Measurements from ENCODE around the gene ACIN1.

Gene ACIN1, protein sequence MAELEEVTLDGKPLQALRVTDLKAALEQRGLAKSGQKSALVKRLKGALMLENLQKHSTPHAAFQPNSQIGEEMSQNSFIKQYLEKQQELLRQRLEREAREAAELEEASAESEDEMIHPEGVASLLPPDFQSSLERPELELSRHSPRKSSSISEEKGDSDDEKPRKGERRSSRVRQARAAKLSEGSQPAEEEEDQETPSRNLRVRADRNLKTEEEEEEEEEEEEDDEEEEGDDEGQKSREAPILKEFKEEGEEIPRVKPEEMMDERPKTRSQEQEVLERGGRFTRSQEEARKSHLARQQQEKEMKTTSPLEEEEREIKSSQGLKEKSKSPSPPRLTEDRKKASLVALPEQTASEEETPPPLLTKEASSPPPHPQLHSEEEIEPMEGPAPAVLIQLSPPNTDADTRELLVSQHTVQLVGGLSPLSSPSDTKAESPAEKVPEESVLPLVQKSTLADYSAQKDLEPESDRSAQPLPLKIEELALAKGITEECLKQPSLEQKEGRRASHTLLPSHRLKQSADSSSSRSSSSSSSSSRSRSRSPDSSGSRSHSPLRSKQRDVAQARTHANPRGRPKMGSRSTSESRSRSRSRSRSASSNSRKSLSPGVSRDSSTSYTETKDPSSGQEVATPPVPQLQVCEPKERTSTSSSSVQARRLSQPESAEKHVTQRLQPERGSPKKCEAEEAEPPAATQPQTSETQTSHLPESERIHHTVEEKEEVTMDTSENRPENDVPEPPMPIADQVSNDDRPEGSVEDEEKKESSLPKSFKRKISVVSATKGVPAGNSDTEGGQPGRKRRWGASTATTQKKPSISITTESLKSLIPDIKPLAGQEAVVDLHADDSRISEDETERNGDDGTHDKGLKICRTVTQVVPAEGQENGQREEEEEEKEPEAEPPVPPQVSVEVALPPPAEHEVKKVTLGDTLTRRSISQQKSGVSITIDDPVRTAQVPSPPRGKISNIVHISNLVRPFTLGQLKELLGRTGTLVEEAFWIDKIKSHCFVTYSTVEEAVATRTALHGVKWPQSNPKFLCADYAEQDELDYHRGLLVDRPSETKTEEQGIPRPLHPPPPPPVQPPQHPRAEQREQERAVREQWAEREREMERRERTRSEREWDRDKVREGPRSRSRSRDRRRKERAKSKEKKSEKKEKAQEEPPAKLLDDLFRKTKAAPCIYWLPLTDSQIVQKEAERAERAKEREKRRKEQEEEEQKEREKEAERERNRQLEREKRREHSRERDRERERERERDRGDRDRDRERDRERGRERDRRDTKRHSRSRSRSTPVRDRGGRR

GRCh38 chr14:23094666-23095195 lies at the start of gene ACIN1:
Gene ACIN1 (minus strand): TSS chr14:23095136. CDS start chr14:23095112, 24 bp downstream.
- peak; percentile 66 to 97 for DNase-seq (ENCODE audit: low read depth in 1 of 2, low spot score in 1 of 2)

- no peak for DNase-seq (ENCODE audit: low read depth in 1 of 2, low spot score in 1 of 2)
Observed at GRCh38 chr14:23143911-23144310, 49.0 kb upstream of the ACIN1 start.

- no peak for DNase-seq (ENCODE audit: low read depth in 1 of 2, low spot score in 1 of 2)
Observed at GRCh38 chr14:23142826-23143225, 47.9 kb upstream of the ACIN1 start.

DNA sequence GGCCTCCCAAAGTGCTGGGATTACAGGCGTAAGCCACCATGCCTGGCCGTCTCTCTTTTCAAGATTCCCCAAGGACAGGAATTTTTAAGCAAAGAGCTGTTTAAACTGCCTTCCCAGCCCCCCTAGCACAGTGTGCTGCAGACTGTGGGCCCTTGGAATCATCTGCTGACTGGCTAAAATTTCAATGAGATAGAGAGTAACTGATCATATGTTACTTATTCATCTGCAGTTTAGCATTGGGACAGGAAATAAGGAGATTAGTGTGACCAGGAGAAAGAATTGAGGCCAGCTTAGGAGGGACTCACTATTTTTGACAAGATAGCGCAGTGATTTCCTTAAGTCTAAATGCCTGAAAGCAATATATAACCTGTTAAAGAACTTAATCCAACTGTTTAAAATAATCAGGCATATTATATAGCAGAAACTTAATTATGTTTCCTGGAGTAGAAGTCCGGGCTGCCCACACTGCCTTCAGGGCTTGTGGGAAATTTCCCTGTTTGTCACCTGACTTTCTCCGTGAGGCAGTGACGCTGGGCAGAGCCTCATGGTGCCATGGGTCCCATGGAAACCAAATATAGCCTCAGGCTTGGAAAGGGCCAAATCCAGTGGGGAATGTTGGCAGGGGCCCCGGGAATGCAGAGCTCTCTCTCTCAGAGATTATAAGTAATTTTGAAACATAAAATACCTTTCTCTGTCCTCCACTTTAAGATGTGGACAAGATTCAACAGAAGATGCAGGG lies 46.9 kb upstream of the ACIN1 start:
- no peak for DNase-seq (ENCODE audit: low read depth in 1 of 2, low spot score in 1 of 2)

- DNase-seq (ENCODE audit: low read depth in 1 of 2, low spot score in 1 of 2) = no peak
Observed at GRCh38 chr14:23140371-23140770, 45.4 kb upstream of the ACIN1 start.

DNA sequence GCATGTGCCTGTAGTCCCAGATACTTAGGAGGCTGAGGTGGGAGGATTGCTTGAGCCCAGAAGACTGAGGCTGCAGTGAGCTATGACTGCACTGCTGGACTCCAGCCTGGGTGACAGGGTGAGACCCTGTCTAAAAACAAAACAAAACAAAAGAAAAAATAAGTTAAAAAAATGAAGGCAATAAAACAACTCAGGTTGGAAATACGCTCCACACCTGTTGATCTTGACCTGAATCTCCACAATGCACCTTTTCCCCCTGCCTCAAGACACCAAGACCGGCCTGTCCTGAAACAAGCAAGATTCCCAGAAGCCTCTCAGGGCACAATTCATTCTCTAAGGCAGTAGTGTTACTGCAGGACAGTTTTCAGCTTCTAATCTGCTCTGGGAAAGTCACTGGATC lies 44.9 kb upstream of the ACIN1 start:
- DNase-seq (ENCODE audit: low read depth in 1 of 2, low spot score in 1 of 2) = no peak

DNA sequence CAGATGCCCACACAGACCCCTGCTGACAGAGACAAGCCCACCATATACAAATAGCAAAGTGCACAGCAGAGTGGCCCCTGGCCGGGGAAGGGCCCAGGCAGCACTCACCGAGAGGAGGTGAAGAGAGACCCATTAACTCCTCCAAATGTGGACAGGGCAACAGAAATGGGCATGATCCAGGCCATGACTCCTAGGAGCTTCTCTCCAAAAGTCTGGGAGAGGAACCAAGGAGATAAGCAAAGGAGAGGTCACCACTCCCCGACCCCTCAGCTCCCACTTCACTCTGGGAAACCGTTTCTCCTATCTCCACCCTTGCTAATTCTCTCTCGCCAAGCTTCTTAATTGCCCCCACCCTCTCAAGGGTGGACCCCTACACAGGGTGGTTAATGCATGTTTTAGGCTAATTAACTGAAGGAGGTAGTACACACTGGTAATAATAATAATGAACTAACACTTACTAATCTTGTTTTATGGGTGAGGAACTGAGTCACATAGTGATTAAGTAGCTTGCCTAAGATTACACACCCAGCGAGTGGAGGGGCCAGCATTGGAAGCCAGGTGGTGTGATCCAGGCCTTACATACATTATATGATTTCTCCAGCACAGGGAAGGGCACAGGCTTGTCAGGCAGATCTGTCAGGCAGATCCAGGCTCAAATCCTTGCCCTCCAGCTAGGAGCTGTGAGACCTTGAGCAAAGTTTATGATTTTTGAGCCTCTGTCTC lies 43.0 kb upstream of the ACIN1 start:
- DNase-seq (ENCODE audit: low read depth in 1 of 2, low spot score in 1 of 2) = no peak

DNA sequence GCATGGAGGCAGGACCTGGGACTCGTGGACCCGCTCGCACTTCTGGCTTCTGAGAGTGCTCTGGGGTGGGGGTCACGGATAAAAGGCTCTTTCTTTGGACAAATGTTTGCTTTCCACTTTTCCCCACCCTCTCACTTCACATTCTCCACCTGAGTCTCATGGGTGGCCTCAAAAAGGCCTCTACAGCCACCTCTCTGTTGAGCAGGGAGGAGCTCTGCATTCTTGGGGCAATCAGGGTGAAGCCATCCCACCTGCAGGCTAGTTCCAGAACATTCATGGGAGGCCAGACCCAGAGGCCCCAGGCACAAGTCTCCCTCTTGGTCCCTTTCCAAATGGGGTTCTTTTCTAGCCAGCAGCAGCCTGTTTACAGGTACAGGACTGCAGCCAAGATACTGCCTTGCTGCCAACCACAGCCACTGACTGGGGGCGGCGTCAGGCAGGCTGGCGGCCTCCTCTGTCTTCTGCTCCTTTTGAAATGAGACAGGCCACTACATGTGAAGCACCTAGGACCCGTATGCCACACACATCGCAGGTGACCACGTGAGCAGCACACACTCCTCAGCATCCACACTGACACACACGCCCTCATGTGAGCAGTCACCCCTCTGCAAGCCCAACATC lies 42.4 kb upstream of the ACIN1 start:
- no peak for DNase-seq (ENCODE audit: low read depth in 1 of 2, low spot score in 1 of 2)

DNA sequence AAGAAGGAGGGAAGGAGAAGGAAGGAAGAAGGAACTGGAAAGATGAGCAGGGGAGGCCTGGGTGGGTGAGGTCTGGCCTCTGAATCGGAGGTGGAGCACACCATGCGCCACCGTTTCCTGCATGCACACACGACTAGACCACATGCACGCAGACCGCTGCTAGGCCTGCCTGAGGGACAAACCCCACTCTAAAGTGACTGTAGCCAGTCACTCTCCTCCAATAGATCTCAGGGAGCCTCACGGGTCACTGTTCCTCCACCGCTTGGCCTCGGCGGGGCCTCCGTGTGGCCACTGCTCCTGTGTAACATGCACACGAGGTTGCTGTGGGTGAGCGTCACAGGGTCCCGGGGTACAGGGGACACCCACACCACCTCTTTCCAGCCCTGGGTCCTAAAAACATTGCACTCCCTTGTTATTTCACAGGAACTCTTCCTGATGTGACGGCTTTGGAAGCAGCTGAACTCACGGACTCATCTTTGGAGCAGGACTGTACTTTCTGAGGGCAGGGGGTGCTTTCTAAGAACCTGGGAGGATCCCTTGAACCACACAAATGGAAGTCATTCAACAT lies 41.7 kb upstream of the ACIN1 start:
- no peak for DNase-seq (ENCODE audit: low read depth in 1 of 2, low spot score in 1 of 2)

GRCh38 chr14:23132970-23133369 lies 38.0 kb upstream of the ACIN1 start:
- no peak for DNase-seq (ENCODE audit: low read depth in 1 of 2, low spot score in 1 of 2)

- no peak for DNase-seq (ENCODE audit: low read depth in 1 of 2, low spot score in 1 of 2)
Observed at GRCh38 chr14:23131482-23131881, 36.5 kb upstream of the ACIN1 start.

DNA sequence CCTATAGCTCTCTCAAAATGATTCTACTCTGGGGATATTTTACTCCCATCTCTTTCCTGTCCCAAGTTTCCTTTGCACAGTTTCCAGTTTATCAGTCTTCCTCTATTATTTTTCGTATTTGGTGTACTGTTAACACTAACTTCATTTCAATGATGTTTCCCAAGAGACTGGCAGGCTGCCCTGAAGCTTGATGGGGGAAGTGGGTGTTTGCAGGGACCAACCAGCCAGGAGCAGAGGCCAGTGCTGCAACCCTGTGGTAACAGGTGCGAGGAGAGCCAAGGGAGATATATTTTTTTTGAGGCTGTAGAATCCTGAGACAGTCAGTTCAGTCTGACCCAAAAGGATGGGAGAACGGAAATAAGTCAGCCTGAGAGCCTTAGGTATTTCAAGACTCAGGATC lies 35.9 kb upstream of the ACIN1 start:
- no peak for DNase-seq (ENCODE audit: low read depth in 1 of 2, low spot score in 1 of 2)

DNA sequence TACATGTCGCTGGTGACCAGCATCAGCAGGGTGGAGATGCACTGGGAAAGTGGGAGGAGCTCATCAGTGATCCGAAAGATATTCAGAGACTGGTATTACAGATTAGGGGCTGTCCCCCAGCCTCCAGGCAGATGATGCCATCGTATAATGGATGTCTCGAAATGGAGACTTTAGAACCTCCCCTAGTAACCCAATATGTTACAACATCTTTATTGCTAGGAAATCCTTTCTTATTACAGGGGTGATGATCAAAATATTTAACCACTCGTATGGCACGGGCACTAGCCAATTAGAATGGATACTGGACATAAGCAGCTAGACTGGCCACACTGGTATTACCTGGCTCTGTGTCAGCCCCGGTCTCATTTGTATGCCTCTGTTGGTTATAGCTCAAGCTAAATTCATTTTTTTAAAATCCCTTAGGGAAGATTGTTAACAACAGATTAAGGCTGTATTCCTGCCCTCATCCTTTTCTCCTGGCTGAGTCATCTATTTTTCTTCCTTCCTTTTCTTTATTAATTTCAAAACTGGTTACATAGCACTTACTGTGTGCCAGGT lies 34.9 kb upstream of the ACIN1 start:
- no peak for DNase-seq (ENCODE audit: low read depth in 1 of 2, low spot score in 1 of 2)

DNA sequence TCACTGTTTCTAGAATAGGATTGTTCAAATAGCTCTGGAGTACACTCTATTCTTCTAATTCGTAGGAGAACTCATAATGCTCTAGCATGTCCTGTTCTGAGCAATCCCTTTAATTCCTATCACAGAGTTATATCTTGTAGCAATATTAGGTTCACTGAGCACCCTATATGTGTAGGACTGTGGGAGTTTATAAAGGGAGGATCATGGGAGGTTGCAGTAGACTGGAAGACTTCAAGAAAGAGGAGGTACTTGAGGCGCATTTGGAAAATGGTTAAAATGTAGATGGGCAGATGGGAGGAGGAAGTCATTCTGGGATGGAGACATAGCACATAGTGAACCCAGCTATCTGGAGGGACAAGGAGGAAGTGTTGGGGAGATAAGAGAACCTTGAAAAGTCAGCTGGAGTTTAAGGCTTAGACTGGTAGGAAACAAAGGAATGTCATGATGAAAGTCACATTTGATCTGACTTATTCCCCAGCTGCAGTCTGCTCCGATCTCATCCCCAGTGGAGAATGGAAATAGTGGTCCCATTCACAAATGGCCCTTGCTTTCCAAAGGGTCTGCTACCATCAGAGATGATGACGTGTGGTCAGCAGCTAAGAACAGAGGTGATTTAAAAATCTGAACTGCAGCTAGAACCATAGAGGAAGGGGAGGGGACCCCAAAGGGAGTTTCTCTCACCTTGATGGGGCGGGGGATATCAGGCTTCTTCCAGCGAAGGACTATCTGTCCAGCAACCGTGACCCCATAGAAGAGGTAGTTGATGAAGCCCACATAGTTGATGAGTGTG lies 34.2 kb upstream of the ACIN1 start:
- DNase-seq (ENCODE audit: low read depth in 1 of 2, low spot score in 1 of 2) = no peak

DNA sequence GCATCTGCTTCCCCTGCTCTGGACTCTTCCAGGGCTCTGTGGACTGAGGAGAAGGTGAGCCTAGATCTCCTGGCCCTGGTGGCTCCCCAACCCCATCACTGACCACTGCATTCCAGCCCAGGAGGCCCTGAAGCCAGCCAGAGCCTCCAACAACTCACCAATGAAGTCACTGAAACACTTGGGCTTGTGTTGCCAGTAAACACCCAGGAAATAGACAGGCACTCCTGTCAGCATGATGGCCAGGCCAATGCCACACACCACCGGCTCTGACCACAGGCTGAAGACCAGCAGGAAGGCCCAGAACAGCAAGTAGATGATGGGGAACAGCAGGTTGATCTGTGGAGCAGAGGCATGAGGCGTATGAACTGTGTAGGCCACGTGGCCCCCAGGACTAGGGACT lies 32.9 kb upstream of the ACIN1 start:
- no peak for DNase-seq (ENCODE audit: low read depth in 1 of 2, low spot score in 1 of 2)

DNA sequence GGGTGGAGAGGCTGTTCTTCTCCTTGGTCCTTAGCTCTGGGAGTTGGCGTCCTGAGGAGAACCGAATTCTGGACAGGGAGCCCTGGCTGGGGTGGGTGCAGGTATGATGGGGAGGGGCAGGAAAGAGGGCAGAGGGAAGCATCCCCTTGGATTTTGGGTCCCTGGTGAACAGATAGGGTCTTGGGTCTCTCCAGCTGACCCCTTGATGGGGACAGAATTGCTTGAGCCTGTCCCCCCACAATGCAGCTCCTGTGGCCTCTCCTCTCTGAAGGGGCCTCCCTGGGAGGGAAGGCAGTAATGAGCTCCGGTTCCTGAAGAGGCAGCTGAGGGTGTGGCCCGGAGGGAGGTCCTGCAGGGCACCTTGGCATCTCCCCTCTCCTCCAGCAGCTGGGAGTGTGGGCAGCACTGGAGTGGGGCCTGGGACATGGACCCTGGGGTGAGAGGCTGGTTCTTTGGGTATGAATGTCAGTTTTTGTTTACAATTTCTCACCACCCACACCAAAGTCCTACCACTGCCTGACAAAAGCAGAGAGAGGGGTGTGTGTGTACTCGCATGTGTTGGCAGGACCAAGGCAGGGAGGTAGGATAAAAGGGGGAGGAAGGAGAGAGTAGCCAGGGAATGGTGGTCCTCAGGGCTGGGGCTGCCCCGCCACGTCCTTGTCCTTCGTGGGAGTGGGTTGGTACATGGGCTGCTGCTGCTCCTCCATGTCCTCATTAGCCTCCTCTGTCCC lies 31.8 kb upstream of the ACIN1 start:
- DNase-seq (ENCODE audit: low read depth in 1 of 2, low spot score in 1 of 2) = no peak

- no peak for DNase-seq (ENCODE audit: low read depth in 1 of 2, low spot score in 1 of 2)
Observed at GRCh38 chr14:23125933-23126524, 31.1 kb upstream of the ACIN1 start.
